ENCODE results near the gene GNPTAB.

GRCh38 chr12:101710288-101710687, 120.5 kb downstream of the GNPTAB start:
- TF ChIP-seq SP1 (IDR thresholded peaks at IDR 0.05; ENCODE audit: low read depth, low read length) (no peak), SUZ12 (IDR thresholded peaks at IDR 0.05; ENCODE audit: low read length) (no peak)
